NCI-H1048 (cell line): ENCODE measurements around the gene RAD51B.

ENCODE experiments used
- DNase-seq: peaks from one replicate; lab custom pipeline; 2025; lab: John Stamatoyannopoulos, UW

RAD51B gene

DNA sequence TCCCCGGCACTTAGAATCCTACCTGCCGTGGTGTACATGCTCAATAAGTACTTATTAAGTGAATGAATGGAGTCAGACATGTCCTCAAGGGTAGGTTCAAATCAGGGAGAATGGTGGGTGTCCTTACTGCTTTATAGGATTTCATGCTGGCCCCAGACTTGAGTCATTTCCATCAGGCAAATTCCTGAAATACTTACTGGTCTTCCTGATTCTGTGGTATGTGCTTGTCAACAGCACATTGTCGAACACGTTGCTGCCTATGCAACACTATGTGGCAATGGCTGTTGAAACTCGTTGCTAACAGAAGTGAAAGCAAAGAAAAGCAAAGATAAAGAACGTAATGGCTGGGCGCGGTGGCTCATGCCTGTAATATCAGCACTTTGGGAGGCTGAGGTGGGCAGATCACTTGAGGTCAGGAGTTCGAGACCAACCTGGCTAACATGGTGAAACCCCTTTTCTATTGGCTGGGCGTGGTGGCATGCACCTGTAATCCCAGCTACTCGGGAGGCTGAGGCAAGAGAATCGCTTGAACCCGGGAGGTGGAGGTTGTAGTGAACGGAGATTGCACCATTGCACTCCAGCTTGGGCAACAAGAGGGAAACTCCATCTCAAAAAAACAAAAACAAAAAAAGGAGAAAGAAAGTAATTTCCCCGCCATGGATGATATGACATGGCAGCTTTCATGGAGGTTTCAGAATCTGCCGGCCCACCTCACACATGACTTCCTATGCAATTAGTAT lies 758.4 kb downstream of the RAD51B start:
- no peak for DNase-seq

DNA sequence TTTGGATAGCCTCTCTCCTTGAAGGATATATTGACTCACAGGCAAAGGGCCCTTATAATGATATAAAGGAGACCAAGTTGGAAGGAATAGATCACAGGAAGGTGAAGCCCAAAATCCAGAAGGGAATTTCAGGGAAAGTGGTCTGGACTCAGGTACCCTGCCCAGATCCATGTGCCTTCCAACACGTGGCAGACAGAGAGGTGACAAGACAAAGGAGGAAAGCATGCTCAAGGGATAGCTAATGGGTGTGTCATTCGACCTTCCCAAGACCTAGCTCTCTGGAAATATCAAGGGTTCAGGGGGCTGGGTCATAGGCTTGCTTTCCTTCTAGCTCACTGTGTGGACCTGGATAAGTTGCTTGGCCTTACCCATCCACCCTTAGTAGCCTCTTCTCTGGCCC lies 759.0 kb downstream of the RAD51B start:
- DNase-seq: no peak

DNA sequence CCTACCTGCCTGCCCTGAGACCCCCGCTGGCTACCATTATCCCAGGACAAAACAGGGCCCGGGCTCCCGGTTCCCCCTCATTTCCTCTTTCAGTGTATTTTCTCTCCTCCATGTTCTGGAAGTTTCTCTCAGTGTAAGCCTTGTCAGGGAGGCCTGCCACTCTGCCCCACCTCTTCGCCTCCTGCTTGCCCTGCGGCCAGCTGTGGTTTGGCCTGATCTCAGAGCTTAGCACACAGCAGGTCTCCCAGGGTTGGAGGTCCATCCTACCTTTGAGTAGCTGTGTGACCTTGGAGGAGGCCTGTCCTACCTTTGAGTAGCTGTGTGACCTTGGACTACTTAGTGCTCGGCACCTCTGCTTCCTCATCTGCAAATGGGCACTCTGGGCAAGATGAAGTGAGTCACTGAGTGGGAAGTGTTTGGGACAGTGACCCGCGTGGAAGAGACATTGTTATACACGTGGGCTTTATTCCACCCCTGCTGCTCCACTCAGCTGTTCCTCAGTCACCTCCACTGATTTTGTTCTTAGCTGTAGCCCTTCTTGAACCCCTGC lies 760.6 kb downstream of the RAD51B start:
- DNase-seq: no peak

DNA sequence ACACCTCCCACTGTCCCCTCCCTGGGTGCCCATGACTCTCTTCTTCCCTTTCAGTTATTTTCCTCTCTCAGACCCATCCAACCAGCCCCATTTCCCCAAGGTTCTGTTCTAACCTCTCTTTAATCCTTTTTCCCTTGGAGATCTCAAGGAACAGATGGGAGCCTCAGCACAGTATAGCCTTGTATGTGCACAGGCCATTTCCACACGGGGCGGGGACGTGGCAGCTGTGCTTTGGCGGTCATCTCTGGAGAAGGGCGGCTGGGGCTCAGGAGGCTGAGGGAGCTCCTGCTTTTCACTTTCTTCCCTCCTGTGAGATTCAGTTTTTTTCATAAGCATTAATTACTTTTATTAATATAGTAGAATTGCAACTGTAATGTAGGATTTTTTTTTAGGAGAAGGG lies 761.1 kb downstream of the RAD51B start:
- no peak for DNase-seq

DNA sequence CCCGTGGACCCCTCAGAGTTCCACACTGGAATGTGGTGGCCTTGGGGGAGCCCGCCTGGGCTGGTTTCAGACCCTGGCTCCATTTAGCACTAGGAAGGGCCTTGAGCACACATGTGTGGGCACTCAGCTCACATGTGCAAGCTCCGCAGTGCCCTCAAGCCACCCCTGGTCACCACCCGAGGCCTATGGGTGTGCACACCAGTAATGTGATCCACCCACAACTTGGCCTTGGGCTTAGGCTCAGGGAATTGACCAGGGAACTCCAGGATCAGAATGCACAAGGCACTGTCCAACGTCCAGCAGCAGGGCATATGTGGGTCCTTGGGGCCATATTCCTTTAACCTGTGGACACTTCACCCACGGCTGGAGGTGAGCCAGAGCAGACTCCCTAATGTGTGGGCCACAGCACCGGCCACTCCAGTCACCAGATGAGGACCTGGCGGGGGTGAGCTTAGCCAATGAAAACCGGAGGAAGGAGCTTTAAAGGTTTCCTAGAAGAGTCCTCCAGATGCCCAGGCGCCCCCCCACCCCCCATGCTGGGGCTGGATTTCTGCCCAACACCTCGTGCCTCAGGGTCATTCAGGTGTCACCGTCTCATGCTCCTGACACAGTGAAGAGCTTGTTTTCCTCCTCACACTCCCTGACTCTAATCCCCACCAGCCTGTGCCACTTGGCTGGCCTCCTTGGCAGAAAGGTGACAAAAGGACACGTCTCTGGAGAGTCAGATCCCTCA lies 764.1 kb downstream of the RAD51B start:
- no peak for DNase-seq

DNA sequence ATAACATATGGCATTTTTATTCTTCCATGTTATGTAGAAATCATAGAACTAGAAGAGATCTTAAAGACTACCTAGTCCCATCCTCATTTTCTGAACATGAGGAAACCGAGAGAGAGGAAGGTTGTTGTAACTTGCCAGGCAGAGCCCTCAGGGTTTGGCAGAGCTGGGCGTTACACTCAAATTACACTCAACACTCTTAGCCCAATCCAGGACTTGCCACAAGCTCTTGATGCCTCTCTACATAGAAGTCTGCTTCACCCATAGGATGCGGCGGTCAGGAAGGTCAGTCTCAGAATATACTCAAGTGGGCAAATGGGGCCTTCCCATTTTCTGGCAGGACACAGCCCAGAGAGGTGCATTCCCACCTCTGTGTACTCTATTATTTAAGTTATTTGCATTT lies 765.2 kb downstream of the RAD51B start:
- DNase-seq: no peak

DNA sequence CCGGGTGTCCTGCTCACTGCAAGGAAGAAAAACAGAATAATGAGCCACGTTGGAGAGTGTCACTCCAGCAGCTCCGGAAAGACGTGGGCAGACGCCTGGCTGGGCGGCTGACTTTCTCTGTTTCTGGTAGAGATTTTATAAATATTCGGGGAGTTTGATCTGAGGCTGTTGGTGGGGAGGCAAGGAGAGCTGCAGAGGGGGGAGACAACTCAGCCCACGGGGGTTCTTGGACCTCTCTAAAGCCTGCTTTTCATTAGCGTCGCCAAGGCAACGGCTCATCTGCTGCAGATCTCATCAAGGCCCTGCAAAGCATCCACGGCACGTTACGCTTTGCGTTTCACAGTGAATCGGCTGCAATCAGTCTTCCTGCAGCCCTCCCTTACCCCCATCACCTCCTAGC lies 766.1 kb downstream of the RAD51B start:
- no peak for DNase-seq

DNA sequence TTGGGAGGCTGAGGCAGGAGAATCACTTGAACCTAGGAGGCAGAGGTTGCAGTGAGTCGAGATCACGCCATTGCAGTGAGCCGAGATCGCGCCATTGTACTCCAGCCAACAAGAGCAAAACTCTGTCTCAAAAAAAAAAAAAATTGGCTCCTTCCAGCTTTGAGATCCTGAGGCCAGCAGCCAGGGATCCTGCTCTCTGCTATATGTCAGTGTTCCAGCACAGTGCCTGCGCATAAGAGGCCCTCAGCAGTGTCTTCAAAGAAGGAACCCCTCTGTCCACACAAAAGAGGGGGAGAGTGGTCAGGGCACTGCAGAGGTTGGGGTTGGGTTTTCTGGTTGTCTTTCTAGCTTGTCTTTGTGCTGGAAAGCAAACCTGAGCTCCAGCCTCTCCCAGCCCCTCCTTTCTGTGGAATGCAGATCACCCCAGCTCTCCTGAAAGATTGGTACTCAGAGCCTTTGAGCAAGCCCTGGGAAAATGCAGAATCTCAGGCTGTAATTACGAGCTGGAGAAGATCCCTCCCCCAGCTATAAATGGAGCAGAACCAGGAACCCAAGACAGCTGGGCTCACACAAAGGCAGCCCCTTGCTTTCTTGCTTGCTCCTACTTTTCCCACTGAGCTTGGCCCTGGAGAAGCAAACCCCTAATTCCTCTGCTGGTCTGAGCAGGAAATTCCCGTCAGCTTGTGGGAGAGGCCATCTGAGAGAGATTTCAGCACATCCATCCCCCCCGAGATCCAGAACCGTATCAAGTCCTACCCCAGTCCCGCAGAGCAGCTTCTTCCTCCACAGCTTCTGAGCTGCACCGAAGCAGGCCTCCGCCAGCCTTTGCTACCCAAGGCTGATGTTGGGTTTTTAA lies 767.5 kb downstream of the RAD51B start:
- no peak for DNase-seq

DNA sequence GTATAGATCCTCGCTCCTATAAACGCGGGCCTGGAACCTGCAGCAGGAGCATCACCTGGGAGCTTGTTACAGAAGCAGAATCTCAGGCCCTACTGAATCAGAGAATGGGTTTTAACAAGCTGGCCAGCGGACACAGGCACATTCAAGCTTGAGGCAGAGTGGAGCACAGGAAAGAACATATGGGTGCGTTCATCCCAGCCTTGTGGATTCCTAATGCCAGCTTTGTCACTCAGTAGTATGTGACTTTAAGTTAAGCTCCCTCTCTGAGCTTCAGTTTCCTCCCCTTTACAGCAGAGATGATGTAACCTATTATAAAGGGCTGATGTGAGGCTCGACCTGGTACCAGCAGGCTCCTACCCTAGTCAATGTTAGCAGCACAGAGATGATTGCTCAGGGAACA lies 768.4 kb downstream of the RAD51B start:
- no peak for DNase-seq

DNA sequence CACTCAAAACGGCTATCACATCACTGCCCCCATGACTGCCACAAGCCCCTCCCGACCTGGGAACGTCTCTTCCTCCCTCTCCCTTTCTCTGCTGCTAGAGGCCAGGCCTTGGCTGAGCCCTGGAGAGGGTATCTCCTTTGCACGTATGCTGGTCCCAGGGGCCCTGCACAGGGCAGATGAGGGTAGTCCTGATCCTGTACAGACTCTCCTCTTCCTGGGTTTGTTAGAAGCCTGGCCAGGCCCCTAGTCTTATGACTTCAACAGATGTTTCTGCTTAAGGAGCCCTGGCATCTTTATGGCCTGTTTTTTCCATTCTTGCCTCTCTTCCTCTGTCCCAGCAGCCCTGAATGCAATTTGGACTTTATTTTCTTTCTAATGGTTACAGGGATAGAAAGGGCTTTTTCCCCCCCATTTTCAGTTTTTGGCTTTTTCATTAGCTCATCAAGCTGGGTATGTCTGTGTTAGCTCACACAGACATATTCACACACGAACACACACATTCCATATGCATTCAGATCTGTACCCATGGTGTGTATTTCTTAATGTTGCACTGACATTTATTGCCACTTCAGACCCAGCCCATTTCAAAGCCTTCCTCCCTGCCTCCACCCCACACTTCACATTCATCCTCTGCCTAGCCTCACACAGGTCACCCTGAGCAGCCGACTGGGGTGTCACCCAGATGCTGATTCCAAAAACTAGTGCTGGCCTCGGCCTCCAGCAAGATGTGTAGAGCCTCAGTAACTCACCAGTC lies 770.0 kb downstream of the RAD51B start:
- no peak for DNase-seq

DNA sequence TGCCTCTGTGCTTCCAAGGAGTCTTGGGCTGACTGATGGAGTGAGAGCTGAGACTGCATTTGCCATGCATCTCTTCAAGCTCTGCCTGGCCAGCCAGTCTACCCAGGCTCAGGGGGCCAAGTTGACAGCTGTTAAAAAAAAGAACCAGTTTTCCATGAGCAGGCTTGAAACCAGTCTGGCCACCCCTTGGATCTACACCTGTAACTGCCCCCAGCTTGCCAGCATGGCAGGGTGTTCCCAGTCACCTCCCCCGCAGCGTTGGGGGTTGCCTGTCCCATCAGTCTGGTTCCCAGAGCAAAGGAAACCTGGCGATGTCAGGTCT lies 770.6 kb downstream of the RAD51B start:
- no peak for DNase-seq

DNA sequence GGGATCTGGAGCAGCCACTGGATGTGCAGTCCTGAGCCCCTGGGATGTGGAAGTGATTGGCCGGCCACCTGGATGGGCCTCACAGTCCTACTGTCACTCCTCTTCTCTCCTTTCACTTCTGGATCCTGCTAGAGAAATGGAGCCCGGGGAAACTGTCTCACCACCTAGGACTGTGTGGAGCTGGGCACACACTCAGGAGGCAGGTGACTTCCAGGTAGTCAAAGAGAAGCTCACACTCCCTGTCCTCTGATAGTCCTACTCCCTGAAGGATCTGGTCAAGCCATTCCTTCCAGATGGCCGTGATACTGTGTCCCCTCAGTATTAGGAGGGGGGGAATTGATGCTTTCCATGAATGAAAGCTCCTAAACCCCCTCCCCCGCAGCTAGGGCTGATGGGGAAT lies 772.2 kb downstream of the RAD51B start:
- DNase-seq: no peak

DNA sequence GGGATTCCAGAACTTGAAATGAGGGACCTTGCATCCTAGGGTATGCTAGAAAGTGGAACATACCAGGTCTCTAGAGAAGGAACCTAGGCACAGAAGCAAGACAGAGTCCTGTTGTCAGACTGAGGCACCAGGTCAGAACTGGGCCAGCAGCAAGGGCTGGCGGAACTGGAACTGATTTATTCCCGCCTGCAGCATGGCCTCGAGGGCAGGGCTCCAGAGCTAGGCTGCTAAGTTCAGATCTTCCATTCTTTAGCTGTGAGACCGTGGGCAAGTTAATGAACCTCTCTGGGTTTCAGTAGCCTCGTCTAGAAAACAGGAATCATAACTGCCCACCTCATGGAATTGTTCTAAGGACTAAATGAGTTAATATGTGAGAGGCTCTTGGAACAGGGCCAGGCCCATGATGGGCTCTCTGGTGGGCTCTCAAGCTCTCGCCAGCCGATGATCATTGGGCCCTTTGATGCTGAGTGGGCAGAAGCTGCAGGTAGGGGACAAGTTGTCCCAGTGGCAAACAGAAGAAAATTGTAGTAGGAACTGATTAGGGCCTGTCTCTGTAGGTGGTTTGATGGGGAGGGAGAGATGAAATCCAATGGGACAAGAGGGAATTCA lies 773.5 kb downstream of the RAD51B start:
- DNase-seq: no peak

DNA sequence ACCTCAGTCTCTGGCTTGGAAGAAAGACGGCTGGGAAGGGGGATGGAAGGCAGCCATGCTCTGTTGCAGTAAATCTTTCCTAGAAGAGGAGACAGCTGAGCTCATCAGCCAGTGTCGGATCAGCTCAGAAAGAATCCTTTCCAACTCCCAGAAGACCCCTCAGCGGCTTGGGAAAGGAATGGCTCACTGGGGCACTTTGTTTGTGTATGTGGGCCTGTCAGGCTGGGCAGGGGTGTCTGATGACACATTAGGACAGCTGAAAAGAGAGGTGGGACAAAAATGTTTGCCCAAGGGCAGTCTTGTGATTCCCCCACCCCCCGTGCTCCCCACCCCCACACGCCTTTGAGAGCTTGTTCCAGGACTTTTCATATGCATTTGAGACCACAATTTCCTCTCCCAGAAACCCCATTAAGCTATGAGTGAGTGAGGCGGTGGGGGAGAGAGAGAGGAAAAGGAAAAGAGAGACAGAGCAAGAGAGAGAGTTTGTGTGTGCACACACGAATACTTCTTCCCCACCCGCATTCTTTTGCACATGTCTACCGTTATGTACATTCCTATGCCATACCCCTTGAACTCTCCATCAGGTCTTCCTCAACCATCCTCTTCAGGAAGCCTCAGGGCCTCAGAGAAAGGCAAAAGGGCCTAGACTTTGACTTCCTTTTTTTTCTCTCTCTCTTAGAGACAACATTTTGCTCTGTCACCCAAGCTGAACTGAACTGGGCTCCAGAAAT lies 774.4 kb downstream of the RAD51B start:
- no peak for DNase-seq

DNA sequence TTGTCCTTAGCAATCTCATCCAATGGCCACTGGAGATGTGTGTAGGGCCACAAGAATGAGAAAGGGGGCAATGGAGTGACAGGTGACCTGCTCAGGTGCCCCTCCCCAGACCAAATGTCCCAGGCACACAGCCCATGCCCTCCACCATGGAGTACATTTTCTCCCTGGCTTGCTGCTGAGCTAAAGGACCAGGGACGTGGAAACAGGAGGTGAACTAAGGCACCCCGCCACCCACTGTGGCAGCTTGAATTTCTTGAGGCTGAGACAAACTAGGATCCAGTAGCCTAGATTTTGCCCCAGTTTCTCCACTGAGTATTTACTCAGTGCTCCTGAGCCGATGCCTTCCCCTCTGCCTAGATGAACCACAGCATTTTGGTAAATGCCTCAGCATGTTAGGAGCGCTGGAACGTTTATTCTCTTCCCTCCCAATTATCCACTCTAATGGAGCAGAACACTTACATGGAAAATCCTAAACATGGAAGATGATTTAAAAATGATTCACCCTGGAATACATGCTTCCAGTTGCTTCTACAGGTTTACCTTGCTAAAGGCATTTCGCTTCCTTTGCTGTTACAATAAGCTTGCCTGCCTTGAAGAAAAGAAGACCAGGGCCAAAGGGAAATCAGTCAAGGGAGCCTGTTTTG lies 775.3 kb downstream of the RAD51B start:
- DNase-seq: no peak

DNA sequence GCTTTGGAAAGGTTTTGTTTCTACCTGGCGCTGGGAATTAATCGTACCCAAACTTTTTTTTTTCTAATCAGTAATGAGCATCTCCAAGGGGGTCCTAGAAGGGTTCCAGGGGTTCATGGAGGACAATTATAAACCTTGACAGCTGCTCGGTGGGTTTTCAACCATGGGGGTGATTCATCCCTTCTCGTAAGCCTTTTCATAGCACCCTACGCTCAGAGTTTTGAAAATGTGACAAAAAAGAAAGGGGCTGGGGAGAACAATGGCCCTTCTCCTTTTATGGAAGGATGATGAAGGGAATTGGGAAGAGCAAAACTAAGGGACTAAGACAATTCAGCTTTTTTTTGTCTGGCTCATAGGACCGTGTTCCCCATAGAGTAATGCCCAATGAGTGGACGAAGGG lies 776.6 kb downstream of the RAD51B start:
- no peak for DNase-seq

DNA sequence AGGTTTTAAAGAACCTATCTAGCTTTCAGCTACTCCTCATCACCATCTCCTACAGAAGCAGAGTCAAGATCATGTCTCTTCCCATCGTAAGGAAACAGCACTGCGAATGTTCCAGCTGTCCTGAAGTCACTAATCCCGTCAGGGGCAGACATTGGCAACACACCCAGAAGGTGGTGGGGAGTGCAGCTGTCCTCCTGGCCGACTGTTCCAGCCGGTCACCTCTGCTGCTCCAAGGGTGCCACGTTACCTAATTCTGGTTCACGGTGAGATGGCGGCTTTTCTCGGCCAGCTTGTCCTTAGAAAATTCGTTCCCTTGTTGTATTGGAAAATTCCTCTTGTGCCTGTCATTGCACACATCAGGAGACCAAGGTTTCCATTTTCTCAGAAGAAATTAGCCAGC lies 777.1 kb downstream of the RAD51B start:
- DNase-seq: no peak

DNA sequence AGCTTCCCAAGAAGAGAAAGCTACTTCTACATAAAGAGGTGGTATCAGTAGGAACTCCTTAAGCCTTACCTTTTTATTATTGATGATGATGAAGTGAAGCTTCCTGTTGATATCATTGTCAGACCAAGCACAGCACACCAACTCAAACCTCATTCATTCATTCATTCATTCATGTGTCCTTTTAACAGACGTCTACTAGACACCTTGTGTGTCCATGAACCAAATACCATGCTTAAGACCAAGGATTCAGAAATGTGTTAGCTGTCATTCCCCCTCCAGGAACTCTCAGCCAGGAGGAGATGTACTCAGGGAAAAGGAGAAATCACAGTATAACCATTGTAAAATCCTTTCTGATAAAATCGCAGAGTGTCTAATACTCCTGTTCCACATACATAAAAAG lies 778.5 kb downstream of the RAD51B start:
- no peak for DNase-seq

DNA sequence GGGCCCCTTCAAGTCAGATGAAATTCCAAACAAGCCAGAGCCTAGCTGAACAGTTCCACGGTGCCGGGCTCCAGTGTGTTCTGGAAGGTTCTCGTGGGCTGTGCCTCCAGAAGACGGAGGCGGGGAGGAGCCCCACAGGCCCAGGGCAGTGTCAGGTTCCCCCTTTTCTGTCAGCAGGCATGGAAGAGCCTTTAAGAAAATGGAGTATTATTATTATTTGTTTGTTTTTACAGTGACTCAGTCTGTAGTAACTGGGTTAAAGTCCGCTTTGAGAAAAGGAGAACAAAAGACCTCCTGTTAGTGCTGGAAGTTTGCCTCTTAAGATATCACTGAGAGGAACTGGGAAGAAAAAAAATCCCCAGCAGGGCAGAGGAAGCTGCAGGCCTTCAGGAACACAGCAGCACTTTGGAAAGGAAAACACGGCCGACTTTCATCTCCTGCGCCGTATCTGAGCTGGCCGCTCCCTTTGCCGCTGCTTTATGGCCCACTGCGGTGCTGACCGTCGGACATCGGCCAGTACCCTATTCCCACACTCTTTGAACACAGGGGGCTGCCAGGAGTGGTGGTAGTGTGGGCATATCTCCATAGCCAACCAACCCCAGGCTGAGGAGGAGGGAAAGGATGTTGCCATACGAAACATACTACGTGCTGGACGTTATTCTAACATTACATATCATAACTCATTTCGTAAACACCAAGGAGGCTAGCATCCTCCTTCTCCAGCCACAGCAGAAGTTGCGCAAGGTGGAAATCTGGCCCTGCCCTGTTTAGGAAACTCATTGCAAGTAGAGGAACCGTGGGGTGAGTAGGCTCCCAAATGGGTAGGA lies 779.3 kb downstream of the RAD51B start:
- DNase-seq: no peak
